HepG2 (cell line): ENCODE results near the gene TMEM236. TPM values are rescaled to one million over a fixed set of nuclear protein-coding genes. Genes with fewer than 3 reads are reported as not detected.

Source experiments
- ATAC-seq: fragments of 200-7000 bp; cut with Tn5 transposase; 3 replicates; pipeline ENCODE4 v1.9.1; 2020; ENCODE audit warnings: mild to moderate bottlenecking, moderate library complexity
- BruUV-seq: library from RNA; stranded (reverse); fragments of 400-500 nt; replicated peaks from 2 replicates; lab custom pipeline; 2021; lab: Mats Ljungman, UMichigan
- CTCF ChIA-PET: fragments of 300-600 bp; formaldehyde crosslinking; extraction: SDS; loops from one replicate; lab custom pipeline; 2021; ENCODE audit warnings: low total read pairs, inconsistent platforms, low intra/inter-chr PET ratio; lab: Yijun Ruan, JAX
- POLR2A ChIA-PET: fragments of 350-600 bp; sonication (Branson Sonifier 250); formaldehyde crosslinking; loops from one replicate; lab custom pipeline; 2020; ENCODE audit warnings: antibody characterized with exemption, inconsistent platforms; lab: Yijun Ruan, JAX
- DNase-seq: peaks from one replicate; pipeline ENCODE4 v3.0.0-alpha.2; 2015; ENCODE audit warnings: low spot score
- FAIRE-seq: peaks from 3 replicates; lab custom pipeline; 2011; peaks lifted over from hg19 to GRCh38; lab: Jason Lieb, UNC
- H2AFZ ChIP-seq: one replicate; pipeline ENCODE4 v1.6.1; 2011; ENCODE audit warnings: low read length, inconsistent platforms
- H3K27ac ChIP-seq: fragments of 300-600 bp; 3 replicates; pipeline ENCODE4 v1.8.0; 2011; ENCODE audit warnings: mixed run types, mild to moderate bottlenecking, mixed read lengths, low read length, inconsistent platforms; ENCODE audit not compliant: insufficient read depth; ENCODE audit errors: extremely low read length
- H3K27me3 ChIP-seq, 2 experiments: fragments of 200-600 bp in 1 of 2; 2 replicates in 1 of 2; 3 replicates in 1 of 2; pipeline versions ENCODE4 v1.6.0 to v1.8.0; 2011; ENCODE audit warnings: low read length in 2 of 2, mild to moderate bottlenecking in 2 of 2, moderate library complexity in 2 of 2, inconsistent platforms in 1 of 2; ENCODE audit not compliant: insufficient read depth in 2 of 2, control insufficient read depth in 1 of 2
- H3K36me3 ChIP-seq, 2 experiments: fragments of 200-600 bp in 1 of 2; replicated peaks in 1 of 2; 2 replicates in 1 of 2; 3 replicates in 1 of 2; pipeline versions ENCODE4 v1.5.1 to v1.8.0; 2011; ENCODE audit warnings: low read length in 2 of 2, inconsistent platforms in 1 of 2; ENCODE audit not compliant: insufficient read depth in 2 of 2, control insufficient read depth in 1 of 2
- H3K4me1 ChIP-seq: 2 replicates; pipeline ENCODE4 v1.5.1; 2012; ENCODE audit warnings: low read length, inconsistent platforms; ENCODE audit not compliant: insufficient read depth
- H3K4me2 ChIP-seq: 2 replicates; pipeline ENCODE4 v1.6.0; 2011; ENCODE audit warnings: low read depth, low read length, inconsistent platforms
- H3K4me3 ChIP-seq, 3 experiments: fragments of 200-600 bp in 1 of 3; sonication (generic), shearing (Covaris generic) in 1 of 3; replicated peaks in 1 of 3; 2 replicates each; pipeline ENCODE4 v1.5.1; 2011 to 2016; ENCODE audit warnings: low read length in 3 of 3, inconsistent platforms in 2 of 3, low read depth in 2 of 3, mild to moderate bottlenecking in 2 of 3, control low read depth in 1 of 3, mixed read lengths in 1 of 3; ENCODE audit not compliant: insufficient read depth in 1 of 3
- H3K79me2 ChIP-seq: one replicate; pipeline ENCODE4 v1.6.1; 2011; ENCODE audit warnings: low read length, inconsistent platforms; ENCODE audit not compliant: insufficient read depth
- H3K9ac ChIP-seq: 2 replicates; pipeline ENCODE4 v1.6.0; 2011; ENCODE audit warnings: mild to moderate bottlenecking, low read depth, low read length, inconsistent platforms; ENCODE audit not compliant: insufficient read depth
- H3K9me3 ChIP-seq: 2 replicates; pipeline ENCODE4 v1.5.1; 2012; ENCODE audit warnings: mild to moderate bottlenecking, low read length
- H4K20me1 ChIP-seq: 2 replicates; pipeline ENCODE4 v1.6.0; 2011; ENCODE audit warnings: inconsistent platforms, mild to moderate bottlenecking, low read length, moderate library complexity; ENCODE audit not compliant: insufficient read depth
- CEBPG ChIP-seq: IDR thresholded peaks from 2 replicates; pipeline ENCODE4 v1.6.1; 2016
- ISX ChIP-seq: sonication (generic); formaldehyde crosslinking; conservative IDR thresholded peaks from 2 replicates; pipeline ENCODE4 v1.5.0; 2020; ENCODE audit warnings: missing genetic modification reagents
- MAF1 ChIP-seq: sonication (generic); formaldehyde crosslinking; IDR thresholded peaks from 2 replicates; pipeline ENCODE4 v1.5.0; 2020; ENCODE audit warnings: missing genetic modification reagents, borderline replicate concordance
- SIN3B ChIP-seq: fragments of 150-350 bp; IDR thresholded peaks from 2 replicates; pipeline ENCODE4 v1.6.1; 2014; ENCODE audit warnings: low read length
- ZBTB49 ChIP-seq: sonication (generic); formaldehyde crosslinking; IDR thresholded peaks from 2 replicates; pipeline ENCODE4 v1.4.0; 2020; ENCODE audit warnings: missing genetic modification reagents, borderline replicate concordance
- ZBTB7B ChIP-seq: sonication (generic); formaldehyde crosslinking; IDR thresholded peaks from 2 replicates; pipeline ENCODE4 v1.4.0; 2020; ENCODE audit warnings: missing genetic modification reagents
- ZNF101 ChIP-seq: sonication (generic); formaldehyde crosslinking; IDR thresholded peaks from 2 replicates; pipeline ENCODE4 v1.4.0; 2020; ENCODE audit warnings: mild to moderate bottlenecking, low read depth, missing genetic modification reagents, borderline replicate concordance
- ZNF670 ChIP-seq: sonication (generic); formaldehyde crosslinking; IDR thresholded peaks from 2 replicates; pipeline ENCODE4 v1.8.0; 2022; ENCODE audit warnings: mild to moderate bottlenecking, missing genetic modification reagents, borderline replicate concordance
- ZNF703 ChIP-seq: sonication (generic); formaldehyde crosslinking; IDR thresholded peaks from 2 replicates; pipeline ENCODE4 v1.5.1; 2020; ENCODE audit warnings: missing genetic modification reagents, mild to moderate bottlenecking, moderate library complexity, borderline replicate concordance
- ZNF772 ChIP-seq: sonication (generic); formaldehyde crosslinking; IDR thresholded peaks from 2 replicates; pipeline ENCODE4 v1.5.0; 2020; ENCODE audit warnings: mild to moderate bottlenecking, missing genetic modification reagents
- WGBS: methylation state at CpG from one replicate; pipeline ENCODE4 v1.1.6; 2017; ENCODE audit warnings: low lambda C conversion rate; 5-methylcytosine and 5-hydroxymethylcytosine counted together
- in situ Hi-C: cut with HindIII; loops from 2 replicates; pipeline ENCODE4 v1.10.0; 2017; ENCODE audit warnings: low pct_unique_long_range_greater_than_20kb; ENCODE audit not compliant: extremely low pct_ligation_motif_present
- intact Hi-C: fragments of 100-400 bp; cut with micrococcal nuclease; formaldehyde crosslinking; loops from one replicate; pipeline ENCODE4 v1.10.0; 2022; ENCODE audit not compliant: unreplicated experiment
- polyA plus RNA-seq, 8 experiments: library from polyadenylated mRNA; depleted of rRNA in 3 of 8; stranded (reverse) in 7 of 8; unstranded in 1 of 8; fragments of >200 nt; fragmentation: Illumina TruSeq in 4 of 8; extraction: Trizol in 4 of 8; gene quantifications; 2 replicates each; pipeline versions ENCODE4 v1.2.1 to v1.2.3, GENCODE V29; 2011 to 2016; ENCODE audit warnings: low read depth in 4 of 8, missing spikeins in 1 of 8, mixed read lengths in 1 of 8; ENCODE audit not compliant: insufficient read depth in 1 of 8
- total RNA-seq, 5 experiments: library from RNA; depleted of rRNA; stranded (reverse); fragments of >200 nt; fragmentation: Illumina TruSeq; extraction: Trizol; gene quantifications; 2 replicates each; pipeline ENCODE4 v1.2.3, GENCODE V29; 2016; ENCODE audit warnings: low read depth in 1 of 5
- TF ChIP-seq, protein P1 (sequence below): sonication (generic); formaldehyde crosslinking; conservative IDR thresholded peaks from 2 replicates; pipeline ENCODE4 v1.8.0; 2022; ENCODE audit warnings: missing genetic modification reagents
- TF ChIP-seq, protein P2 (sequence below): sonication (generic); formaldehyde crosslinking; IDR thresholded peaks from 2 replicates; pipeline ENCODE4 v1.4.0; 2020; ENCODE audit warnings: missing genetic modification reagents

The TMEM236 gene
- total and polyA plus RNA-seq, 2 of the 13 experiments (the other 11 are each of a cell fraction or from before 2014, with no cell fraction given) = 0.04 to 0.08 TPM

GRCh38 chr10:17831896-17832295, 79.9 kb downstream of the TMEM236 start (continued):
- TF ChIP-seq ZNF101 (CRISPR knock-in tag) (no peak), MAF1 (no peak), ZNF670 (CRISPR knock-in tag) (no peak)

DNA sequence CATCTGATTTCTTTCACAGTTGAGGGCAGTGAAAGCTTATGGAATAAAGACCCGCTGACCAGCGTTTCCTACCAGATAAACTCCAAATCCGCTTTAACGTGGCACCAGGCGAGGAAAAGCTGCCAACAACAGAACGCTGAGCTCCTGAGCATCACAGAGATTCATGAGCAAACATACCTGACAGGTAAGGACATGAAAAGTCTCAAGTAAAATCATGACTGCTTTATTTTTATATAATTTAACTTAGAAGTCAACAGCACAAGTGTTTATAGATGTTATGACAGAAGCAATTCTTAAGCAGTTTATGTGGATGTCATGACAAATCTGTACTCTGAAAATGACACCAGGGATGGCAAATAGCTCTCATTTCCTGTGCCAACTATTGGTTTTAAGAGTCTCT, 81.7 kb downstream of the TMEM236 start:
- DNase-seq (no peak), ATAC-seq (no peak), FAIRE-seq (no peak)
- peaks cover 0 to 19% of the 10 kb centered on the region in 2 experiments; a peak in 3 of 5 replicates for H3K27me3 ChIP-seq
- CTCF ChIA-PET = no interaction called here
- H3K27ac ChIP-seq = no peak overlapping the region
- no peaks in the 10 kb centered on the region for H3K9me3 ChIP-seq
- 21% methylated on average over 6 of the region's 6 CpGs for WGBS
- no peak overlapping the region for H3K4me2 ChIP-seq
- BruUV-seq = no TSS peak
- H3K79me2 ChIP-seq = no peaks in the 10 kb centered on the region
- in situ Hi-C loops = no loop called here
- no peak overlapping the region for H3K4me3 ChIP-seq
- TF ChIP-seq ZNF703 (no peak), CEBPG (CRISPR knock-in tag) (no peak), SIN3B (no peak), ZBTB7B (no peak), ZNF772 (CRISPR knock-in tag) (no peak), ZBTB49 (CRISPR knock-in tag) (no peak), ISX (no peak)
- TF ChIP-seq, protein P1, sequence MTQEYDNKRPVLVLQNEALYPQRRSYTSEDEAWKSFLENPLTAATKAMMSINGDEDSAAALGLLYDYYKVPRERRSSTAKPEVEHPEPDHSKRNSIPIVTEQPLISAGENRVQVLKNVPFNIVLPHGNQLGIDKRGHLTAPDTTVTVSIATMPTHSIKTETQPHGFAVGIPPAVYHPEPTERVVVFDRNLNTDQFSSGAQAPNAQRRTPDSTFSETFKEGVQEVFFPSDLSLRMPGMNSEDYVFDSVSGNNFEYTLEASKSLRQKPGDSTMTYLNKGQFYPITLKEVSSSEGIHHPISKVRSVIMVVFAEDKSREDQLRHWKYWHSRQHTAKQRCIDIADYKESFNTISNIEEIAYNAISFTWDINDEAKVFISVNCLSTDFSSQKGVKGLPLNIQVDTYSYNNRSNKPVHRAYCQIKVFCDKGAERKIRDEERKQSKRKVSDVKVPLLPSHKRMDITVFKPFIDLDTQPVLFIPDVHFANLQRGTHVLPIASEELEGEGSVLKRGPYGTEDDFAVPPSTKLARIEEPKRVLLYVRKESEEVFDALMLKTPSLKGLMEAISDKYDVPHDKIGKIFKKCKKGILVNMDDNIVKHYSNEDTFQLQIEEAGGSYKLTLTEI = no peak
- TF ChIP-seq, protein P2, sequence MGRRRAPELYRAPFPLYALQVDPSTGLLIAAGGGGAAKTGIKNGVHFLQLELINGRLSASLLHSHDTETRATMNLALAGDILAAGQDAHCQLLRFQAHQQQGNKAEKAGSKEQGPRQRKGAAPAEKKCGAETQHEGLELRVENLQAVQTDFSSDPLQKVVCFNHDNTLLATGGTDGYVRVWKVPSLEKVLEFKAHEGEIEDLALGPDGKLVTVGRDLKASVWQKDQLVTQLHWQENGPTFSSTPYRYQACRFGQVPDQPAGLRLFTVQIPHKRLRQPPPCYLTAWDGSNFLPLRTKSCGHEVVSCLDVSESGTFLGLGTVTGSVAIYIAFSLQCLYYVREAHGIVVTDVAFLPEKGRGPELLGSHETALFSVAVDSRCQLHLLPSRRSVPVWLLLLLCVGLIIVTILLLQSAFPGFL = no peak
- intact Hi-C loops = no loop called here
- POLR2A ChIA-PET = no interaction called here
- H3K36me3 ChIP-seq = no peaks in the 10 kb centered on the region
- H3K4me1 ChIP-seq = no peaks in the 10 kb centered on the region
- no peak overlapping the region for H3K9ac ChIP-seq
- H4K20me1 ChIP-seq = no peaks in the 10 kb centered on the region
- H2AFZ ChIP-seq = no peak overlapping the region
